ENCODE results near the gene TRIM44. TPM values are rescaled to one million over a fixed set of nuclear protein-coding genes. Genes with fewer than 3 reads are reported as not detected.

TRIM44 gene
- total and polyA plus RNA-seq, 10 donors, result 5.3 to 65.7 (median 48.5) TPM

GRCh38 chr11:35809561-35809960 lies 147.0 kb downstream of the TRIM44 start:
- WGBS, 5 donors, result 71 to 81% (median 73%) methylated on average over 4 of the region's 4 CpGs
- no peaks in the 10 kb centered on the region for H3K27me3 ChIP-seq (replicated peaks in 1 of 7)
- no peak overlapping the region for H3K4me3 ChIP-seq
- peaks cover 0 to 53% (median 10%) of the 10 kb centered on the region in 6 donors for H3K36me3 ChIP-seq
- no peaks in the 10 kb centered on the region for H3K9me3 ChIP-seq
- intact Hi-C loops (cut with DNase I; ENCODE audit: low total_unique reads), result no loop called here
- peaks cover 0 to 18% (median 7%) of the 10 kb centered on the region in 6 donors for H3K4me1 ChIP-seq
- no peak for DNase-seq
- no peak overlapping the region for H3K27ac ChIP-seq
- no peak for TF ChIP-seq POLR2AphosphoS5 (IDR thresholded peaks at IDR 0.05)
- TF ChIP-seq POLR2A (IDR thresholded peaks at IDR 0.05), result no peak
- TF ChIP-seq CTCF (IDR thresholded peaks at IDR 0.05 in 8 of 11, conservative IDR thresholded peaks at IDR 0.05 in 3 of 11), result no peak

- Histone ChIP-seq H3K4me3 (no peak overlapping the region), H3K27ac (no peak overlapping the region), H3K9me3 (no peaks in the 10 kb centered on the region), H3K4me1 (peaks cover 0 to 18% (median 7%) of the 10 kb centered on the region in 6 donors), H3K27me3 (replicated peaks in 1 of 7) (no peaks in the 10 kb centered on the region), H3K36me3 (peaks cover 0 to 49% (median 10%) of the 10 kb centered on the region in 6 donors)
- intact Hi-C loops (cut with DNase I; ENCODE audit: low total_unique reads), result no loop called here
- TF ChIP-seq POLR2A (IDR thresholded peaks at IDR 0.05), result no peak
- TF ChIP-seq POLR2AphosphoS5 (IDR thresholded peaks at IDR 0.05), result no peak
- no peak for TF ChIP-seq CTCF (IDR thresholded peaks at IDR 0.05 in 8 of 11, conservative IDR thresholded peaks at IDR 0.05 in 3 of 11)
- no peak for DNase-seq
- 39 to 77% (median 46%) methylated on average over 2 of the region's 2 CpGs for WGBS, 5 donors
Measured at GRCh38 chr11:35810045-35810645, 147.6 kb downstream of the TRIM44 start.

DNA sequence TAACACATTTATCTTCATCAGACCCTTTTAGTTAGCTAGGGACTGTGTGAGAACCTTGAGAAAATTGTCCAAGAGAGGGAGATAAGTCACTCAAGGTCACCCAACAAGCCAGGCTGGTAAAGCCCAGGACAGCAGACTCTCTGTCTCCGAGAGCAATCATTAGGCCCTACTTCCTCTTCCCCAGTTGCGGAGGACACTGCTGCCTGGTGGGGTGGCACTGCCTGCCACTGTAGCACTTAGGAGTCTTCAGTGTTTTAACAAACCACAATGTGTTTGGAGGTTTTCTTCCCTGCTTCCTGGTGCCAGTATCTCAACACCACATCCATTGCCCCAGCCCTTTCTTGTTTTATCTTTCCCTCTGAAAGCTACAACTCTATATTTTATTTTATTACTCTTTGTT lies 149.2 kb downstream of the TRIM44 start:
- TF ChIP-seq CTCF (IDR thresholded peaks at IDR 0.05 in 8 of 11, conservative IDR thresholded peaks at IDR 0.05 in 3 of 11), result peak in 2 of 11 experiments; percentile 19 to 25
- TF ChIP-seq POLR2AphosphoS5 (IDR thresholded peaks at IDR 0.05), result peak in 1 of 3 donors; percentile 10
- no peak for TF ChIP-seq POLR2A (IDR thresholded peaks at IDR 0.05)
- intact Hi-C loops (cut with DNase I; ENCODE audit: low total_unique reads), result no loop called here
- H3K36me3 ChIP-seq, result peaks cover 0 to 36% (median 7%) of the 10 kb centered on the region in 6 donors

GRCh38 chr11:35812828-35813227 lies 150.3 kb downstream of the TRIM44 start:
- TF ChIP-seq CTCF (IDR thresholded peaks at IDR 0.05 in 8 of 11, conservative IDR thresholded peaks at IDR 0.05 in 3 of 11) (no peak), POLR2A (IDR thresholded peaks at IDR 0.05) (no peak), POLR2AphosphoS5 (IDR thresholded peaks at IDR 0.05) (no peak)
- Histone ChIP-seq H3K9me3 (no peaks in the 10 kb centered on the region), H3K27ac (peak overlapping the region in 2 of 8 donors; percentile 9 to 12), H3K4me1 (peaks cover 0 to 18% (median 7%) of the 10 kb centered on the region in 6 donors), H3K27me3 (replicated peaks in 1 of 7) (no peaks in the 10 kb centered on the region), H3K4me3 (no peak overlapping the region), H3K36me3 (peaks cover 0 to 25% (median under 1%) of the 10 kb centered on the region in 6 donors)
- intact Hi-C loops (cut with DNase I; ENCODE audit: low total_unique reads), result no loop called here
- DNase-seq, result no peak
- WGBS, 5 donors, result 72 to 89% (median 83%) methylated on average over 4 of the region's 4 CpGs

More for the DNA sequence above, 149.2 kb downstream of the TRIM44 start:
- Histone ChIP-seq H3K27me3 (replicated peaks in 1 of 7) (no peaks in the 10 kb centered on the region), H3K9me3 (no peaks in the 10 kb centered on the region), H3K27ac (peak overlapping the region in 3 of 8 donors; percentile 9 to 24 (median 12)), H3K4me3 (no peak overlapping the region), H3K4me1 (peaks cover 0 to 18% (median 7%) of the 10 kb centered on the region in 6 donors)
- no peak for DNase-seq
- 28 to 50% (median 36%) methylated on average over 2 of the region's 2 CpGs for WGBS, 5 donors

All from spleen (tissue), 11 donors.